Caco-2 (cell line): ENCODE data around the gene FAM114A2. TPM values are rescaled to one million over a fixed set of nuclear protein-coding genes. Genes with fewer than 3 reads are reported as not detected.

Experiments used
- BruUV-seq: library from RNA; stranded (reverse); fragments of 400-500 nt; replicated peaks from 2 replicates; lab custom pipeline; 2021; lab: Mats Ljungman, UMichigan
- CTCF ChIA-PET: fragments of 300-600 bp; sonication (Branson Sonifier 250); formaldehyde crosslinking; loops from one replicate; lab custom pipeline; 2022; ENCODE audit warnings: antibody characterized with exemption; lab: Charles Lee
- POLR2A ChIA-PET: fragments of 300-600 bp; sonication (Branson Sonifier 250); formaldehyde crosslinking; loops from one replicate; lab custom pipeline; 2022; ENCODE audit warnings: antibody characterized with exemption; lab: Charles Lee
- DNase-seq, 2 experiments: peaks; one replicate each; pipeline versions ENCODE4 v3.0.0 to v3.0.0-alpha.2; 2020 to 2022
- H3K27me3 ChIP-seq: replicated peaks from 2 replicates; pipeline ENCODE4 v1.6.0; 2011; ENCODE audit warnings: low read length; ENCODE audit not compliant: control insufficient read depth, insufficient read depth
- H3K36me3 ChIP-seq: 2 replicates; pipeline ENCODE4 v1.5.1; 2011; ENCODE audit warnings: low read length; ENCODE audit not compliant: control insufficient read depth, insufficient read depth
- H3K4me1 ChIP-seq: fragments of 250-450 bp; sonication (Bioruptor Pico); 2 replicates; pipeline ENCODE4 v1.5.1; 2020; ENCODE audit warnings: mild to moderate bottlenecking
- H3K4me3 ChIP-seq: 2 replicates; pipeline ENCODE4 v1.5.1; 2011; ENCODE audit warnings: low read depth, mild to moderate bottlenecking, control low read depth, low read length
- H3K9me3 ChIP-seq: fragments of 250-450 bp; sonication (Bioruptor Pico); 2 replicates; pipeline ENCODE4 v1.5.1; 2020; ENCODE audit warnings: mild to moderate bottlenecking, moderate library complexity
- H3K27ac Mint-ChIP-seq: one replicate; pipeline ENCODE4 v1.8.0; 2022; ENCODE audit warnings: mixed read lengths; ENCODE audit not compliant: unreplicated experiment
- H3K27me3 Mint-ChIP-seq: one replicate; pipeline ENCODE4 v1.8.0; 2022; ENCODE audit warnings: mixed read lengths; ENCODE audit not compliant: insufficient read depth, unreplicated experiment
- H3K36me3 Mint-ChIP-seq: one replicate; pipeline ENCODE4 v1.8.0; 2022; ENCODE audit warnings: mild to moderate bottlenecking, mixed read lengths; ENCODE audit not compliant: insufficient read depth, unreplicated experiment
- H3K4me1 Mint-ChIP-seq: one replicate; pipeline ENCODE4 v1.8.0; 2022; ENCODE audit warnings: low read depth, mixed read lengths; ENCODE audit not compliant: unreplicated experiment
- H3K4me3 Mint-ChIP-seq: one replicate; pipeline ENCODE4 v1.8.0; 2022; ENCODE audit warnings: mild to moderate bottlenecking, moderate library complexity, mixed read lengths; ENCODE audit not compliant: unreplicated experiment
- H3K9me3 Mint-ChIP-seq: one replicate; pipeline ENCODE4 v1.8.0; 2022; ENCODE audit warnings: mixed read lengths; ENCODE audit not compliant: unreplicated experiment
- CTCF ChIP-seq, 2 experiments: fragments of 200-600 bp in 1 of 2; IDR thresholded peaks; 1 replicate in 1 of 2; 2 replicates in 1 of 2; pipeline versions ENCODE4 v1.5.1 to v1.8.0; 2011 to 2022; ENCODE audit warnings: antibody characterized with exemption in 1 of 2, control low read depth in 1 of 2, inconsistent platforms in 1 of 2, low read depth in 1 of 2, low read length in 1 of 2, mild to moderate bottlenecking in 1 of 2, moderate library complexity in 1 of 2; ENCODE audit not compliant: insufficient read depth in 1 of 2, severe bottlenecking in 1 of 2, unreplicated experiment in 1 of 2
- intact Hi-C: fragments of 100-400 bp; cut with micrococcal nuclease; formaldehyde crosslinking; loops from one replicate; pipeline ENCODE4 v1.10.0; 2022; ENCODE audit not compliant: unreplicated experiment
- total RNA-seq: library from RNA; stranded (reverse); gene quantifications from 2 replicates; pipeline ENCODE4 v1.2.3, GENCODE V29; 2022

Gene FAM114A2
- total RNA-seq, 1 experiment from 2014 or later, result 15.6 TPM

DNA sequence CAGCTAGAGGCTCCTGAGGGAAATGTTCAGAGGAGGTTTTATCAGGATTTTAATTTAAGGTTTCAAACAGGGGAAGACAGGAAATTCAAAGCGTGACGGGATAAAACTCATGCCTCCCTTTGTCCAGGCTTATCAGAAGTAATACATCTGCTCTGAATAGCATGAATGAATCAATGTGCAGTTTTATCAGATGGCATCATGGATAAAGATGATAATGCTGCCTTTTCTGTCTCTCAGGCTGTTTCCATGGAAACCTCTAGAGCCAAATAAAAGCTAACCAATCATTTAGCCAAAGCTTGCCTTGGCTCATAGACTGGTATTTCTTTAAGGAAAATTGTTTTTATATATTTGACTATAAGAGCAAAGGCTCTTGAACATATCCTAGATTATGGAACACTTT is 16.5 kb upstream of the FAM114A2 start:
- no peaks in the 10 kb centered on the region for H3K4me1 ChIP-seq
- H3K27me3 ChIP-seq, result no peaks in the 10 kb centered on the region
- intact Hi-C loops, result no loop called here
- no peaks in the 10 kb centered on the region for H3K9me3 ChIP-seq
- no peaks in the 10 kb centered on the region; the same call in 1 of the 2 replicates for H3K36me3 ChIP-seq
- BruUV-seq, result no TSS peak
- Mint-ChIP-seq H3K27me3 (no peaks in the 10 kb centered on the region), H3K9me3 (no peaks in the 10 kb centered on the region), H3K27ac (no peak overlapping the region), H3K36me3 (peaks cover 15% of the 10 kb centered on the region), H3K4me1 (no peaks in the 10 kb centered on the region), H3K4me3 (no peak overlapping the region)
- CTCF ChIA-PET, result interaction anchor here (0.6 kb wide), 1 partner anchor 94 kb away, joined by 3 read pairs; no protein-coding TSS in a partner anchor
- DNase-seq, result no peak
- H3K4me3 ChIP-seq, result no peak overlapping the region
- no peak for TF ChIP-seq CTCF (IDR thresholded peaks at IDR 0.05; ENCODE audit: insufficient read depth in 1 of 2, low read depth in 1 of 2, low read length in 1 of 2, severe bottlenecking in 1 of 2, unreplicated experiment in 1 of 2)
- POLR2A ChIA-PET, result interaction anchor here (1.0 kb wide), 1 partner anchor 16 kb away, joined by 3 read pairs; the partner anchor contains the start of genes FAM114A2 and MFAP3

GRCh38 chr5:154053468-154053867 is 14.8 kb upstream of the FAM114A2 start:
- Mint-ChIP-seq H3K4me3 (no peak overlapping the region), H3K27me3 (no peaks in the 10 kb centered on the region), H3K27ac (no peak overlapping the region), H3K36me3 (peaks cover 16% of the 10 kb centered on the region), H3K9me3 (no peaks in the 10 kb centered on the region), H3K4me1 (no peaks in the 10 kb centered on the region)
- POLR2A ChIA-PET, result no interaction called here
- TF ChIP-seq CTCF (IDR thresholded peaks at IDR 0.05; ENCODE audit: insufficient read depth in 1 of 2, low read depth in 1 of 2, low read length in 1 of 2, severe bottlenecking in 1 of 2, unreplicated experiment in 1 of 2), result no peak
- CTCF ChIA-PET, result no interaction called here
- no peaks in the 10 kb centered on the region for H3K27me3 ChIP-seq
- H3K36me3 ChIP-seq, result no peaks in the 10 kb centered on the region; the same call in 1 of the 2 replicates
- BruUV-seq, result no TSS peak
- H3K4me3 ChIP-seq, result no peak overlapping the region
- H3K9me3 ChIP-seq, result no peaks in the 10 kb centered on the region
- intact Hi-C loops, result no loop called here
- no peaks in the 10 kb centered on the region for H3K4me1 ChIP-seq
- no peak for DNase-seq

GRCh38 chr5:154049636-154050035 is 10.9 kb upstream of the FAM114A2 start:
- Mint-ChIP-seq H3K9me3 (no peaks in the 10 kb centered on the region), H3K27me3 (no peaks in the 10 kb centered on the region), H3K27ac (no peak overlapping the region), H3K4me1 (no peaks in the 10 kb centered on the region), H3K36me3 (peaks cover 16% of the 10 kb centered on the region), H3K4me3 (no peak overlapping the region)
- no peak for TF ChIP-seq CTCF (IDR thresholded peaks at IDR 0.05; ENCODE audit: insufficient read depth in 1 of 2, low read depth in 1 of 2, low read length in 1 of 2, severe bottlenecking in 1 of 2, unreplicated experiment in 1 of 2)
- H3K27me3 ChIP-seq, result no peaks in the 10 kb centered on the region
- H3K36me3 ChIP-seq, result no peaks in the 10 kb centered on the region
- ChIA-PET CTCF (no interaction called here), POLR2A (no interaction called here)
- DNase-seq, result no peak
- H3K9me3 ChIP-seq, result no peaks in the 10 kb centered on the region
- H3K4me3 ChIP-seq, result no peak overlapping the region
- BruUV-seq, result no TSS peak
- no peaks in the 10 kb centered on the region for H3K4me1 ChIP-seq
- intact Hi-C loops, result no loop called here
